Panc1 (cell line): ENCODE measurements around the gene ASB7. TPM values are rescaled to one million over a fixed set of nuclear protein-coding genes. Genes with fewer than 3 reads are reported as not detected.

Experiments used
- ATAC-seq: fragments of 200-7000 bp; cut with Tn5 transposase; 2 replicates; pipeline ENCODE4 v1.9.1; 2020; ENCODE audit warnings: mild to moderate bottlenecking, moderate library complexity
- BruUV-seq: library from RNA; stranded (reverse); fragments of 400-500 nt; replicated peaks from 2 replicates; lab custom pipeline; 2021; lab: Mats Ljungman, UMichigan
- CTCF ChIA-PET: fragments of 300-600 bp; sonication (Branson Sonifier 250); formaldehyde crosslinking; loops from one replicate; lab custom pipeline; 2022; ENCODE audit warnings: antibody characterized with exemption; lab: Charles Lee
- POLR2A ChIA-PET: fragments of 300-600 bp; sonication (Branson Sonifier 250); formaldehyde crosslinking; loops from one replicate; lab custom pipeline; 2022; ENCODE audit warnings: antibody characterized with exemption; lab: Charles Lee
- DNase-seq: peaks from one replicate; pipeline ENCODE4 v3.0.0-alpha.2; 2010; ENCODE audit warnings: low read depth, low spot score
- H3K27ac ChIP-seq: 2 replicates; pipeline ENCODE4 v1.5.1; 2011; ENCODE audit warnings: mild to moderate bottlenecking, low read length, inconsistent platforms
- H3K27me3 ChIP-seq: fragments of 200-500 bp; sonication (Bioruptor generic); 2 replicates; pipeline ENCODE4 v1.6.0; 2014; ENCODE audit warnings: low read length, inconsistent platforms; ENCODE audit not compliant: control insufficient read depth, insufficient read depth
- H3K36me3 ChIP-seq: fragments of 200-500 bp; sonication (Bioruptor generic); 2 replicates; pipeline ENCODE4 v1.5.1; 2014; ENCODE audit warnings: inconsistent platforms, mild to moderate bottlenecking, low read length, moderate library complexity; ENCODE audit not compliant: control insufficient read depth, insufficient read depth
- H3K4me1 ChIP-seq: 2 replicates; pipeline ENCODE4 v1.5.1; 2011; ENCODE audit warnings: inconsistent platforms, mild to moderate bottlenecking, low read length, moderate library complexity; ENCODE audit not compliant: control insufficient read depth, insufficient read depth
- H3K4me3 ChIP-seq, 2 experiments: 2 replicates each; pipeline ENCODE4 v1.5.1; 2011 to 2012; ENCODE audit warnings: low read depth in 2 of 2, low read length in 2 of 2, mild to moderate bottlenecking in 2 of 2, inconsistent platforms in 1 of 2, moderate library complexity in 1 of 2
- H3K9me3 ChIP-seq: fragments of 200-500 bp; sonication (Bioruptor generic); 2 replicates; pipeline ENCODE4 v1.5.1; 2014; ENCODE audit warnings: low read depth, mild to moderate bottlenecking, inconsistent platforms, low read length, moderate library complexity; ENCODE audit not compliant: control insufficient read depth, insufficient read depth
- POLR2AphosphoS5 ChIP-seq: IDR thresholded peaks from 2 replicates; pipeline ENCODE4 v1.6.1; 2012; ENCODE audit warnings: mild to moderate bottlenecking, low read depth, low read length, moderate library complexity
- SIN3A ChIP-seq: IDR thresholded peaks from 2 replicates; pipeline ENCODE4 v1.6.1; 2012; ENCODE audit warnings: low read depth, mild to moderate bottlenecking, low read length, moderate library complexity, borderline replicate concordance; ENCODE audit not compliant: insufficient read depth
- TCF7L2 ChIP-seq: IDR thresholded peaks from 2 replicates; pipeline ENCODE4 v1.6.1; 2011; ENCODE audit warnings: mild to moderate bottlenecking, low read depth, low read length, inconsistent platforms
- in situ Hi-C: cut with HindIII; loops from 2 replicates; pipeline ENCODE4 v1.10.0; 2016; ENCODE audit warnings: low sequenced_read_pairs, low pct_unique_long_range_greater_than_20kb
- intact Hi-C: fragments of 100-400 bp; cut with micrococcal nuclease; formaldehyde crosslinking; loops from one replicate; pipeline ENCODE4 v1.10.0; 2022; ENCODE audit not compliant: unreplicated experiment
- total RNA-seq: library from RNA; stranded (reverse); gene quantifications from one replicate; pipeline ENCODE4 v1.2.1, GENCODE V29; 2021; ENCODE audit not compliant: unreplicated experiment
- TF ChIP-seq, protein P1 (sequence below): fragments of 450-650 bp; IDR thresholded peaks from 2 replicates; pipeline ENCODE4 v1.5.1; 2017; ENCODE audit warnings: mild to moderate bottlenecking
- TF ChIP-seq, protein P2 (sequence below), 2 experiments: IDR thresholded peaks; 2 replicates each; pipeline ENCODE4 v1.6.1; 2011 to 2012; ENCODE audit warnings: low read depth in 2 of 2, control low read depth in 1 of 2, low read length in 1 of 2, mild to moderate bottlenecking in 1 of 2, moderate library complexity in 1 of 2; ENCODE audit not compliant: insufficient read depth in 1 of 2

ASB7 gene
- total RNA-seq, 1 experiment from 2014 or later = 18.1 TPM

DNA sequence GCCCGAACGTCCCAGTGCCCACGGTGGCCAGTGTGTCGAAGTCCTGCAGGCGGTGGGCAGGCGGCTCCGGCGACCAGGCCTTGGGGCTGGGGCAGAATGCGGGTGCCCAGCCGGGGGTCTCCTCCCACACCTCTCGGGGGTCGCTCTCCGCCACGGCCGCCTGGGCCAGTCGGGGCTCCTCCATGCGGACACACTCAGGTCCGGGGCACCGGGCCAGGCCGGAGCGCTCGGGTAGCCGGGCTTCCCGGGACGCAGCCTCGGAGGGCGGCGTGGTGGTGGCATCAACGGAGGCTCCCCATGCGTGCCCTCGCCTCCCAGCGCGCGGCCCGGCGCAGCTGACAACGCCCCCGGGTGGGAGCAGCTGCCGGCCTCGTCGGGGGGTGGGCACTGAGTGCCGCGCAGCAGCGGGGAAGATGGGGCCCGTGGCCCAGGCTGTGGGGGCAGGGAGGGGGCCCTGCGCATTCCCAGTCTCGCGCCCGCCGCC lies 43.6 kb upstream of the ASB7 start:
- ChIA-PET CTCF (no interaction called here), POLR2A (no interaction called here)
- no peak for ATAC-seq

DNA sequence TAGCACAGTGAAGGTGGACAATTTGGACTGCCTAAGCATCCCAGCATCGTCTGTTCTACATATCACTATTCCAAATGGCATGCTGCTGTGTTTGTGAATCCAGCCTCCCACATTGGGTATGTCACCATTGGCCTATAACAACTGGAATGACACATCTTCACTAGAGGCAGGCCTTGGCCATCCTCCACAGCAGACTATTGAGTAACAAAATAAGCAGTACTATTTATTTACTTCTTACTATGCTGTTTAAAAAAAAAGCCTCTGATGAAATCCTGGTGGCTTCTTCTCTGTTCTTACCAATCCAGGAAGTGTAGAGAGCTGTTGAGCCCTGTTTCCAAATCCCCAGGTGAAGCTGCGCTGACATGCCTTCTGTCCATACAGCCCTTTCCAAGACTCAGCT lies 43.1 kb upstream of the ASB7 start:
- H3K27ac ChIP-seq = no peak overlapping the region
- CTCF ChIA-PET = no interaction called here
- no TSS peak for BruUV-seq

More for the DNA sequence above, 43.6 kb upstream of the ASB7 start:
- intact Hi-C loops (no loop called here), in situ Hi-C loops (no loop called here)
- TF ChIP-seq TCF7L2 (no peak), POLR2AphosphoS5 (no peak), SIN3A (no peak)
- TF ChIP-seq, protein P1, sequence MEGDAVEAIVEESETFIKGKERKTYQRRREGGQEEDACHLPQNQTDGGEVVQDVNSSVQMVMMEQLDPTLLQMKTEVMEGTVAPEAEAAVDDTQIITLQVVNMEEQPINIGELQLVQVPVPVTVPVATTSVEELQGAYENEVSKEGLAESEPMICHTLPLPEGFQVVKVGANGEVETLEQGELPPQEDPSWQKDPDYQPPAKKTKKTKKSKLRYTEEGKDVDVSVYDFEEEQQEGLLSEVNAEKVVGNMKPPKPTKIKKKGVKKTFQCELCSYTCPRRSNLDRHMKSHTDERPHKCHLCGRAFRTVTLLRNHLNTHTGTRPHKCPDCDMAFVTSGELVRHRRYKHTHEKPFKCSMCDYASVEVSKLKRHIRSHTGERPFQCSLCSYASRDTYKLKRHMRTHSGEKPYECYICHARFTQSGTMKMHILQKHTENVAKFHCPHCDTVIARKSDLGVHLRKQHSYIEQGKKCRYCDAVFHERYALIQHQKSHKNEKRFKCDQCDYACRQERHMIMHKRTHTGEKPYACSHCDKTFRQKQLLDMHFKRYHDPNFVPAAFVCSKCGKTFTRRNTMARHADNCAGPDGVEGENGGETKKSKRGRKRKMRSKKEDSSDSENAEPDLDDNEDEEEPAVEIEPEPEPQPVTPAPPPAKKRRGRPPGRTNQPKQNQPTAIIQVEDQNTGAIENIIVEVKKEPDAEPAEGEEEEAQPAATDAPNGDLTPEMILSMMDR = no peak
- TF ChIP-seq, protein P2, sequence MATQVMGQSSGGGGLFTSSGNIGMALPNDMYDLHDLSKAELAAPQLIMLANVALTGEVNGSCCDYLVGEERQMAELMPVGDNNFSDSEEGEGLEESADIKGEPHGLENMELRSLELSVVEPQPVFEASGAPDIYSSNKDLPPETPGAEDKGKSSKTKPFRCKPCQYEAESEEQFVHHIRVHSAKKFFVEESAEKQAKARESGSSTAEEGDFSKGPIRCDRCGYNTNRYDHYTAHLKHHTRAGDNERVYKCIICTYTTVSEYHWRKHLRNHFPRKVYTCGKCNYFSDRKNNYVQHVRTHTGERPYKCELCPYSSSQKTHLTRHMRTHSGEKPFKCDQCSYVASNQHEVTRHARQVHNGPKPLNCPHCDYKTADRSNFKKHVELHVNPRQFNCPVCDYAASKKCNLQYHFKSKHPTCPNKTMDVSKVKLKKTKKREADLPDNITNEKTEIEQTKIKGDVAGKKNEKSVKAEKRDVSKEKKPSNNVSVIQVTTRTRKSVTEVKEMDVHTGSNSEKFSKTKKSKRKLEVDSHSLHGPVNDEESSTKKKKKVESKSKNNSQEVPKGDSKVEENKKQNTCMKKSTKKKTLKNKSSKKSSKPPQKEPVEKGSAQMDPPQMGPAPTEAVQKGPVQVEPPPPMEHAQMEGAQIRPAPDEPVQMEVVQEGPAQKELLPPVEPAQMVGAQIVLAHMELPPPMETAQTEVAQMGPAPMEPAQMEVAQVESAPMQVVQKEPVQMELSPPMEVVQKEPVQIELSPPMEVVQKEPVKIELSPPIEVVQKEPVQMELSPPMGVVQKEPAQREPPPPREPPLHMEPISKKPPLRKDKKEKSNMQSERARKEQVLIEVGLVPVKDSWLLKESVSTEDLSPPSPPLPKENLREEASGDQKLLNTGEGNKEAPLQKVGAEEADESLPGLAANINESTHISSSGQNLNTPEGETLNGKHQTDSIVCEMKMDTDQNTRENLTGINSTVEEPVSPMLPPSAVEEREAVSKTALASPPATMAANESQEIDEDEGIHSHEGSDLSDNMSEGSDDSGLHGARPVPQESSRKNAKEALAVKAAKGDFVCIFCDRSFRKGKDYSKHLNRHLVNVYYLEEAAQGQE (IDR thresholded peaks at IDR 0.05; ENCODE audit: insufficient read depth in 1 of 2, low read depth in 2 of 2, low read length in 1 of 2) = no peak
- no peak overlapping the region for H3K27ac ChIP-seq
- no peaks in the 10 kb centered on the region for H3K36me3 ChIP-seq
- H3K9me3 ChIP-seq = no peaks in the 10 kb centered on the region
- no peaks in the 10 kb centered on the region for H3K27me3 ChIP-seq
- no peak for DNase-seq
- no TSS peak for BruUV-seq
- H3K4me3 ChIP-seq = no peak overlapping the region
- H3K4me1 ChIP-seq = no peaks in the 10 kb centered on the region; the same call in 1 of the 2 replicates

More for the DNA sequence above, 43.1 kb upstream of the ASB7 start:
- no peaks in the 10 kb centered on the region; the same call in 1 of the 2 replicates for H3K4me1 ChIP-seq
- TF ChIP-seq, protein P1 = no peak
- TF ChIP-seq, protein P2 (IDR thresholded peaks at IDR 0.05; ENCODE audit: insufficient read depth in 1 of 2, low read depth in 2 of 2, low read length in 1 of 2) = no peak
- TF ChIP-seq TCF7L2 = no peak
- TF ChIP-seq SIN3A = no peak
- no peak for TF ChIP-seq POLR2AphosphoS5
- POLR2A ChIA-PET = no interaction called here
- no peak overlapping the region for H3K4me3 ChIP-seq
- ATAC-seq (no peak), DNase-seq (no peak)
- H3K27me3 ChIP-seq = no peaks in the 10 kb centered on the region
- in situ Hi-C loops = no loop called here
- H3K36me3 ChIP-seq = no peaks in the 10 kb centered on the region
- no peaks in the 10 kb centered on the region for H3K9me3 ChIP-seq
- intact Hi-C loops = no loop called here
